ENCODE measurements around the gene FBXO21.
"Not testable (repeated sequence)": the region's sequence is repeated elsewhere in the genome, so short reads cannot be mapped to it uniquely, and the experiment has no call there.

FBXO21 gene

DNA sequence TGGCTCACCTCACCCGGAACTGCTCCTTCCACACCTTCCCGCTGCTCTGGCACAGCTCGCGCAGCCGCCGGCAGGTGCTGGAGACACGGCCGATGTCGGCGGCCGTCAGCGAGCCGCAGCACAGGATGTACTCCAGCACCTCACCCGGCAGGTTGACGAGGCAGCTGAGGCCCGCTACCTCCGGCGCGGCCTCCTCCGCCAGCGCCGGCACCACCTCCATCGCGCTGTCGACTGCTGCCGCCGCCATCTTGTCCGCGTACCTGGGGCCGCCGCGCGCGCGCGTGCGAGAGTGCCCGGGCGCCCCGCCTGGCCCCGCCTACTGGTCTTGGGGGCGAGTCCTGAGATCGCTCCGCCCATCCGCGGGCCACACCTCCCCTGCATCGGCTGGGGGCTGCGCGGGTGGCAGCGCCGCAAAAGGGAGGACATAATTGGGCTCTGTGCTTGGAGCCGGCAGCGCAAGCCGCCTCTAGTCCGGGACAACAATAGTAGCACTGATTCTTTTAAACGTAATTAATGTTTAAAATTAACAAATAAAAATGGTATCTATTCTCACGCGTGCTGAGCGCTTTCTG is at the start of gene FBXO21:
FBXO21 (minus strand) TSS at position 261 of the 572 bp plus-strand sequence; CDS start at position 247, 14 bp downstream.
- peak; percentile 83 to 89 for DNase-seq

- peak; percentile 51 to 78 for DNase-seq
Observed at GRCh38 chr12:117236456-117237001, 46.3 kb upstream of the FBXO21 start.

- DNase-seq = no peak
Observed at GRCh38 chr12:117235261-117235660, 45.0 kb upstream of the FBXO21 start.

- DNase-seq = no peak
Observed at GRCh38 chr12:117234441-117234840, 44.2 kb upstream of the FBXO21 start.

- DNase-seq = no peak
Observed at GRCh38 chr12:117231750-117232149, 41.5 kb upstream of the FBXO21 start.

- no peak for DNase-seq
Observed at GRCh38 chr12:117228239-117228638, 38.0 kb upstream of the FBXO21 start.

- no peak for DNase-seq
Observed at GRCh38 chr12:117227000-117227653, 36.9 kb upstream of the FBXO21 start.

DNA sequence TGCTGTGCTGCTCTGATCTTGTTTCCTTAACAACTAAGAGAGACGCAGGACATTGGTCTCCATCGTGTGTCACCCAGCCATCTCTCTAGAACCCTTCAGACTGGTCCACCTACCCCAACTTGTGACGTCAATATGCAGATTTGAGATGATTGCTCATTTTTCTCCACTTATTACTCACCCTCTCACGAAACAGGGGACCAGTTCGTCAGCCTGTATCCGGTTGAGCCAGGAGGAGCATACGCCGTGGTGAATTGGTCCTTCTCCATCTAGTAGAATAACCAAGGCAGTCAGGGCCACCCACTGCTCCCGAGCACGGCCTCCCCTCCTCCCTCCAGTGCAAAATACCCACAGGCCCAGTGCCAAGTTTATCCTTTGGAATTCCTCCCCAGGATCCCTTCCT is 36.2 kb upstream of the FBXO21 start:
- DNase-seq = no peak

- DNase-seq = no peak
Observed at GRCh38 chr12:117225179-117225578, 34.9 kb upstream of the FBXO21 start.

DNA sequence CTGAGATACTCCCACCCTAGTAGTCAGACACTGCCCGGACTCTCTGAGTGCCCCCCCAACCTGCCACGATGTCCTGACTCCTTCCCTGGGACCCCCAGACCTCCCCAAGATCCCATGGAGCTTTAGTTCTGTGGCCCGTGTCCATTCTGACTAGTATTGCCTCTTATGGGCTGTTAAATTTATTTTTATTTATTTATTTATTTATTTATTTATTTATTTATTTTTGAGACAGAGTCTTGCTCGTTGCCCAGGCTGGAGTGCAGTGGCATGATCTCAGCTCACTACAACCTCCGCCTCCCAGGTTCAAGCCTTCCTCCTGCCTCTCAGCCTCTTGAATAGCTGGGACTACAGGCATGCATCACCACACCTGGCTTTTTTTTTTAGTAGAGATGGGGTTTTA is 30.7 kb upstream of the FBXO21 start:
- DNase-seq = not testable (repeated sequence)

DNA sequence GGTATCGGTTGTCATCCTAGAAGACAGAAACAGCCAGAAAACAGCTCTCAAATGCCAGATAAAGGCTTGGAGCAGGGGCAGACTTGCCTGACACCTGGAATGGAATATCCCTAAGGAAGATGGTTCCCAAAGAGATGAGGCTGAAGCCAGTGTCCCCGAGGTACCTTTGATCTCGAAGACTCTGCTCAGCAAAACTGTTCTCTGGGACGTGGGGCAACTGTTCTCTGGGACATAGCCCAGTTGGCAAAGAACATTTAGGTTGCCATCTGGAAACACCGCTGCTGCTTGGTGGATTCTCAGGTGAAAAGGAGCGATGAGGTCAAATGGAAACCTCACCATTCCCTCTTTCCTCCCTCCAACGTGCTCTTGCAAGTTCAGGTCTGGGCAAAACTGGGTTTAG is 27.9 kb upstream of the FBXO21 start:
- DNase-seq = no peak

GRCh38 chr12:117216686-117217085 is 26.4 kb upstream of the FBXO21 start:
- DNase-seq = no peak

DNA sequence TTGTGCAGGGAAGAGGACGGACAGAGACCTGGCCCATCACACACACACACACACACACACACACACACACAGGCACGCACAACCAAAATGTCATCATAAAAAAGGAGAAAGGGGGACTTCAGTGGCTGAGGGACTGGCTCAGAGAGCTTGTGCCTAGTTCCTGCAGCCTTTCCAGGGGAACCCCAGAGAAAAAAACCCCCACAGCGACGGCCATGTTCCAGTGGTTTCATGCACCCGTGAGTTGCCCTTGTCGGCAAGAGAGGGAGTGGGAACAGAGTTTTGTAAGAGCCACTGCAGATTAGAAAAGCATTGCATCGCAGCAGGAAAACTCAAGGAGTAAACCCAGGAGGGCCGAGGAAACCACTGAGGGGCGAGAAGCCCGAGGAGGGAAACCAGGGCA is 24.5 kb upstream of the FBXO21 start:
- DNase-seq = no peak

DNA sequence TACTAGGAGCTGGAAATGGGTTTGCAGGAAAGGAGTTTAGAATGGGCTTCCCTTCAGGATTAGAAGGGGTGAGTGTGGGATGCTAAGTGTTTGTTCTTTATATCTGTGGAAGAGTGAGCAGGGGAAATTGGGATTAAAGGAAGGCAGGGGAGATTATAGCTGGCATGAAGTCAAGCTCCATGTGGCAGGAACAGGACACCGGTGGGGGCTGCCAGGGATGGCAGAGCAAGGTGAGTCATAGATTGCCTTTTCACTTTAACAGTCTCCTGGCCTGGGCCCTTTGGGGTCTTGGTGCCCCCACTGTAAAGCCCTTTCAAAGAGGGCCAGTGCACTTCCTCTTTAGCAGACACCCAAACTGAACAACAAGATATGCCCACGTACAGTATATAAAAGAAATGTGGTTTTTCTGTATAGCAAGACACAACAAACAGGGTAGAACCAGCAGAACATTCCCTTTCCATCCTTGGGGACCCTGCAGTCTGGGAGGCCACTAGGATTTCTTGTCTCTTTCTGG is 23.1 kb upstream of the FBXO21 start:
- DNase-seq = no peak

DNA sequence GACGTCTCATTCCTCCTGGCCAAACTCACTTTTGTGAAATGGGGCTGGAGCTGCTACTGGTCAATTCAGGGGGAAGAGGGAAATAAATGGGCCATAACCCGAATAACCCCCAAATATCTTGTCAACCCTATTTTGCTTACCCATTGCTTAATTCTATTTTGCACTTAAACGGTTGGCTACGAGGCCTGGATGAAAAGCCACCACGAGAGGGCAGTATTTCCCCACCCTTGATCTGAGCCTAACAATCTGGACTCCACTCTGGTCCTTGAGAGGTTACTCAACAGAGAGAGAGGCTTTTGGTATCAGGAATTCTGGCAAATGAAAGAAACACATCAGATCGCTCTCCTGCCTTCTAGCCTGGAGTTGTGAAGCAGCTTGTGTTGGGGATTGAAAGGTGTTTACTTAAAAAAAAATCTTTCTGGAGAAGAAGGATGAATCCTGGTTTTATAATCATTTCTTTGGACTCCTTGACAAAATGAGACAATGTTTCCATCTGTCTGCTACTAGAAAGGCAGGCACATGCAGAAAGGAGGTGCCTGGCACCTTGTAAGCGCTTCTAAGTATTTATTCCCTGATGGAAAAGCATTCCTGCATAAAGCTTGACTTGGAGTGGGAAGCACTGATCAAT is 22.4 kb upstream of the FBXO21 start:
- DNase-seq = peak; percentile 60 to 62

GRCh38 chr12:117210266-117210918 is 20.1 kb upstream of the FBXO21 start:
- no peak for DNase-seq

DNA sequence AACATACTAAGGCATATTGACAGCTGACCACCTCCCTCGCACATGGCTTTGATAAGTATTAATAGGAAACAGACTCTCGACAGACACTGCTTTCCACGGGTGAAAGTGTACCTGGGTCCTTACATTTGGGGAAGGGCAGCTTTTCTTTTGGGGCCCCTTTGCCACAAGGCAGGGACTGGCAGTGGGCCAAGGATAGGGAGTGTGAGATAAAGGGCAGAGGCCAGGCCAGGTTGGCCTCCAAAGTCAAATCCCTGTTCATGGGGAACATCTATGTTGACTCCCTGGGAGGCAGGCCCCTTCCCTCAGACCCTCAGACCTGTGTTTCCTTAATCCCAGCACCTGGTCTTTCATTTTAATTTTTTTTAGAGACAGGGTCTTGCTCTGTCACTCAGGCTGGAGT is 19.4 kb upstream of the FBXO21 start:
- DNase-seq = no peak

DNA sequence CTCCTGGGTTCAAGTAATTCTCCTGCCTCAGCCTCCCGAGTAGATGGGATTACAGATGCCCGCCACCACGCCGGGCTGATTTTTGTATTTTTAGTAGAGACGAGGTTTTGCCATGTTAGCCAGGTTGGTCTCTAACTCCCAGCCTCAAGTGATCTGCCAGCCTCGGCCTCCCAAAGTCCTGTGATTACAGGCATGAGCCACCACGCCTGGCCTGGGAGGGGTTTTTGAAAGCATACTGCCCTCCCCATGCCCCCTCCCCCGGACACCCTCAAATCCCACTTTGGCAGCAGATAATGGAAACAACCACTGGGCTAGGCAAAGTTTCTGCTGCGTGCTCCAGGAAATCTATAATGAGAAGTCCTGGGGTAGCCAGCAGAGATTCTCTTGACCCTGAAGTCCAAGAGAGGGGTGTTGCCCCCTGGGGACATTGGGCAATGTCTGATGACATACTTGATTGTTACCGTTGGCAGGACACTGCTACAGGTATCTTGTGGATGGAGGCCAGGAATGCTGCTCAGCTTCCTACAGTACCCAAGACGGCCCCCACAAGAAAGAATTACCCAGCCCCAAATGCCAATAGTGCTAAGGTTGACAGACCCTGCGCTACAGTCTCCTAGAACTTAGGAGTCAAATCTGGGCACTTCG is 18.7 kb upstream of the FBXO21 start:
- DNase-seq = no peak

- no peak for DNase-seq
Observed at GRCh38 chr12:117208206-117208605, 17.9 kb upstream of the FBXO21 start.

- no peak for DNase-seq
Observed at GRCh38 chr12:117207675-117208074, 17.4 kb upstream of the FBXO21 start.

DNA sequence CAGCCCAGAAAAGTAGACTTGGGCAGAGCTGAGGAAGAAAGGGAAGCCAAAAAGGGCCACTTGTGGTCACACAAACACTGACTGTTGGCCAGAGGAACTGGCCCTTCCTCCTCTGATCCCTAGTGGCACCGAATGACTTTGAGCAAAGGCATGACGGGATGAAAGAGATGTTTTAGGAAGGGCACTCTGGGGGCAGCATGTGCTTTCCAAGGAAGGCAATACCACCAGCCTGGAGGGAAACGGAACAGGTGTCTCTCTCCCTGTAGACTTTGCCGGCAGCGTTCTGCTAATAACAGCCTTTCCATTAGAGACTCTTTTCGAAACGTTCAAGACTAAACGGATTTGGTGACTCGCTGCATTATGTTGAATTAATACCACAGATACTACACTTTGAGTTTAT is 12.3 kb upstream of the FBXO21 start:
- DNase-seq = no peak

DNA sequence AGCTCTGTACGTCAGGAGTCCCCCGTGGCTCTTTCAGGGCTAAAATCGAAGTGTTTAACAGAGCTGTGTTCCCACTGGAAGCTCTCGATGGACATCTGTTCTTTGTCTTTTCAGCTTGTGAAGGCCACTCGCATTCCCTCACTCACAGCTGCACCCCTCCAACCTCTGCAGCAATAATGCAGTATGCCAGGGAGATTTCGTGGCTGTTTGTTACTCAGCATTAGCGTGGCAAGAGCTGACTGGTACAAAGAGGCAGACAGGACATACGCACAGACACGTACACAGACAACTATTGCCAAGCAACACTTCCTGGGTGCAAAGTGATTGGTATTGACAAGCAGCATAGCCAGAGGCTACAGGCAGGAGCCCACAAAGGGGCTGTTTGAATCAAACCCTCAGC is 11.8 kb upstream of the FBXO21 start:
- no peak for DNase-seq
